Gastrocnemius medialis (tissue), 4 donors: Measurements from ENCODE around the gene CHSY1.

Experiments used
- CTCF ChIP-seq, 5 experiments: fragments of 450-650 bp in 3 of 5; fragments of 200-600 bp in 2 of 5; sonication (generic) in 2 of 5; IDR thresholded peaks in 4 of 5; conservative IDR thresholded peaks in 1 of 5; 1 replicate in 4 of 5; 2 replicates in 1 of 5; pipeline ENCODE4 v1.5.1; 2016 to 2019; ENCODE audit warnings: antibody characterized with exemption in 5 of 5, mild to moderate bottlenecking in 3 of 5, moderate library complexity in 3 of 5
- POLR2A ChIP-seq, 2 donors: fragments of 450-650 bp; IDR thresholded peaks; one replicate each; pipeline ENCODE4 v1.6.1; 2017; ENCODE audit warnings: antibody characterized with exemption in 2 of 2, mild to moderate bottlenecking in 2 of 2, moderate library complexity in 2 of 2

DNA sequence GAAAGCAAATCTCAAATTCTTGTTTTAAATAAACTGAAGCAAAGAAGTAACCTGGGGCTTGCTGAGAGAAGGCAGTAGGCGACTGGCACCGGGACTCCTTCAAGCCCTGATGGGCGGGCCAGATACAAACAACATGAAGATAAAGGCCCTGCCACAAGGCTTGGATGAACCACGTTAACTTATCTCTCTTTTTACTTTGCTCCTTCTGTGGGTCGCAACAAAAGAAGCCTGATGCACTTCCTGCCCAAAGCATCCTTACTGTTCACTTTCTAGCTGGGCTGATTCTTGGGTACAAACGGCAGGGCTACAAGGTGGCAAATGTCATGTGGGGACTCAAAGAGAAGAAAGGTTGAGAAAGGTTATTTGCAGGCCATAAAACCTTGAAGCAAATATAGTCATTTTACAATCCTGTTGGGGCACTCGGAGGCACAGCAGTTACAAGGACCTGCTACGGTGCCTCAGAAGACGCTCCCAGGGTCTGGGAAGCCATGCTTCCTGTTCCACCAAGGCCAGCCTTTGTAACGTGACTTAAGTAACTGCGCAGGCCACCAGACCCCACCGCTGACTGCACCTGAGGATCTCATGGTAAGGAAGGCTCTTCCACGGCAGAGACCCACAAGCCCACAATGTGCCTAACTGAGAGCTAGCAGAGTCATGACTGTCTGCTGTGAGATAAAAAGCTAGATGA is 71.1 kb downstream of the CHSY1 start:
- TF ChIP-seq CTCF (IDR thresholded peaks at IDR 0.05 in 4 of 5, conservative IDR thresholded peaks at IDR 0.05 in 1 of 5) (no peak), POLR2A (IDR thresholded peaks at IDR 0.05) (no peak)
